ENCODE results near the gene NOC3L. TPM values are rescaled to one million over a fixed set of nuclear protein-coding genes. Genes with fewer than 3 reads are reported as not detected.

NOC3L gene
- total RNA-seq, 1 donor from 2014 or later = 27.9 TPM

DNA sequence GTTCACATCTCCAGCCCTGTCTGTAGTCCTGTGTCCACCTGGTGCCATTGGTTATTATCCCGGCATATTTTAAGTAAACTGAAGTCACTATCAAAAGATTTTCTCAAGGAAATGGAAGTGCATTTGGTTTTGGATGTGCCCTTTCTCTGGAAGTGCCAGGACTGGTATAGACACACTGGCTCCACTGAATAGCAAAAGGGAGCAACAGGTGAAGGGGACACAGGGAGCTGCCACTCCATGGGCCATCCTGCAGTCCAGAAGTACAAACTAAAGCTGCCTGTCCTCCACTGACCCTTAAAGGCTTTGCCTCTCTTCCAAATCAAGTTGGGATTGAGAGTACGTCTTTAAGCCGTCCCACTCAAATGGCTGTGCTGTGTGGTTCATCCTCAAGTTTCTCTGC, 62.7 kb downstream of the NOC3L start:
- DNase-seq (ENCODE audit: low spot score) = no peak

DNA sequence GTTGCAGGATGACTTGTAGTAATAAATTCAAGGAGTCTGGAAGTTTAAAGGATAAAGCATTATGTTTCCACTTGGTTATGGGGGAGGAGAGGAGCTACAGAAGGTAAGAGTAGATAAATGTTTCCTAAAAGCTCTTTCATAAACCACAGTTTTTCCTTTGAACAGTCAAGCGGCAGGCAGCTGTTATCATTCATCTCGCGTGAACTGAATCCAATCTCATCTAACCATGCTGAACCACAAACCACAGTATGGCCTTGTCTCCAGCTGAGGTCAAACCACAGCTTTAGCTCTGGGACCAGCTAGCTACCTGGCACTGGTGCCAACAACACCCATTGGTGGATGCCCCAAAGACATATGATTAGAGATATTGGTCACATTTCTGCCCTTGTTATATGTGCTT, 63.3 kb downstream of the NOC3L start:
- DNase-seq (ENCODE audit: low spot score) = no peak

DNA sequence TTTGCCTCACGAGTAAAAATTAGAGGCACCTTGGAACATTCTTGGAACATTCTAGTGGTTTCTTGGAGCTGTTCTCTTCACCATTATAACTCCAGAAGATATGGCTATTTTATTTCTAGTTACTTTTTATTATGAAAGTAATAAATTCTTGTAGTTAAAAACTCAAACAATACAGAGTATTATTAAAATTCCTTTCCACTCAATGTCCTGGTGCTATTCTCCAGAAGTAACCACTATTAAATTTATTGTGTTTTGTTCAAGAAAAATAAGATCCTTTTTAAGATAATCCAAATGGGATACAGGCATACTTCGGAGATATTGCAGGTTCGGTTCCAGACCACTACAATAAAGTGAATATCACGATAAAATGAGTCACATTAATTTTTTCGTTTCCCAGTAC, 68.6 kb downstream of the NOC3L start:
- no peak for DNase-seq (ENCODE audit: low spot score)

DNA sequence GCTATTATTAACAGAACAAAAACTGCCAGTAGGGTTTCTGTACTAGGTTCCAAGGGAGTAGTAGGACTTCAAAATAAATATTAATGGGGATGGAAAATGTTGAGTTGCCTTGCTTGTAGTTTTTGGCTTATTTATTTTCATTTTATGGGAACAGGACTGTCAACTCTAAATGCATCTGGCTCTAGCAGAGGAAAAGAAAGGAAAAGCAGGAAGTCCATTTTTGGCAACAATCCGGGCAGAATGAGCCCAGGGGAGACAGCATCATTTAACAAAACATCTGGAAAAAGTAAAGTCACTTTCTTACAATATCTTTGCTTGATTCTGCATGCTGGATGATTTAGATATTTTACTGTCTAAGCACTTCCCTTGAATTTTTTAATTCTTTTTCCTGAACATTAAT, 69.4 kb downstream of the NOC3L start:
- no peak for DNase-seq (ENCODE audit: low spot score)

DNA sequence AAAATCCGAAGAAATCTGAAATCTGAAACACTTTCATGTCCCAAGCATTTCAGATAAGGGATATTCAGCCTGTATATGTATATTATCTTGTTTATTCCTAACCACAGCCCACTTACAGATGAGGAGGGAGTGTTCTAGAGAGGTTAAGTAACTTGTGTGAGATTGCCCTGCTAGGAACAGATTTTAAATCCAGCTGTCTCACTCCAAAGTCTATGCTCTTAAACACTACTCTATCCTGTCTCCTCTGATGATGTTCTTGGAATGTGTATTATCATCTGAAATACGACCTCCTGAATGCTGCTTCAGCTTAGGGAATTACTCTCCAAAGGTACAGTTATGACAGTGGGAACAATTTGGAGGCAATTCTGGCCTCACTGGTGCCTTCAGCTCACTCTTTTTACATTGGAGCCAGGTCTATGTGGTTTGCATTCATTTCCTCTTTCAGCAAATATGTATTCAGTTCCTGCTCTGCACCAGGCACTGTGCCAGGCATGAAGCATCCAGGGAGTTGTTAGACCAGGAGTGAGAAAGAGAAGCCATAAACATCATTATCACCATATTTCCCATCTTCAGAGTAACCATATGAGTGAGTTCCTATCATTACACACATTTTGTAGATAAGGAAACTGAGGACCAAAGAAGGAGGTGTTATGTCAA, 70.2 kb downstream of the NOC3L start:
- no peak for DNase-seq (ENCODE audit: low spot score)

DNA sequence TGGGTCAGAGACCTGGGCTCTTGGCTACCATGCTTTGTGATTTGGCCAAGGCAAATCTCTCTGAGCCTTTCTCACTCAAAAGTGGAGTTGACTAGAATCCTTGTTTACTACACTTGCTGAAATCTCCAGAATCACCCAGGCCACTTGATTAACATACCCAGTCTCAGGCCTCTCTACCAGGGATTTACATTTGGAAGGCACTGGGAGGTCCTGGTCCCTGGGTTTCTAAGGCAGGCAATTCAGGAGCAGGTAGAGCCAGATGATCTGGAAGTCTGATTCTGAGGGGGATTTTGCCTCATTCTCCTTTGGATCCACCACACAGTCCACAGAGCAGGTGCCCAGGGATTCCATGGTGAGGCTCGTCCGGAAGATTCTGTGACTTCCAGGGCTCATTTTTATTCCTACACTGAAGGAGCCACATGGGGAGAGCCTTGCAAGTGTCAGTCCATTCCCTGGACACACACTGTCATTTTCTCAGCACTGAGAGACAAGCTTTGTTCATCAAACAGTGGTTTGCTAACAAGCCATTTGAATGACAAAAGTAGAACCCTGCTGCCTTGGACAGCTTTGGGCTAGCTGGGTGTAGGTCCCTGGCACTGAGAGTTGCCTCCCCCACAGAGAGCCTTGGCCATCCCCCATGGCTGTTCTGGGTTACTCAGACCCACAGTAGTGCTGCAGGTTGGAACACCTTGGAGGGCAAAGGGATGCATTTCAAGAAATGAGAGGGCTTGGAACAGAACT, 74.2 kb downstream of the NOC3L start:
- no peak for DNase-seq (ENCODE audit: low spot score)

DNA sequence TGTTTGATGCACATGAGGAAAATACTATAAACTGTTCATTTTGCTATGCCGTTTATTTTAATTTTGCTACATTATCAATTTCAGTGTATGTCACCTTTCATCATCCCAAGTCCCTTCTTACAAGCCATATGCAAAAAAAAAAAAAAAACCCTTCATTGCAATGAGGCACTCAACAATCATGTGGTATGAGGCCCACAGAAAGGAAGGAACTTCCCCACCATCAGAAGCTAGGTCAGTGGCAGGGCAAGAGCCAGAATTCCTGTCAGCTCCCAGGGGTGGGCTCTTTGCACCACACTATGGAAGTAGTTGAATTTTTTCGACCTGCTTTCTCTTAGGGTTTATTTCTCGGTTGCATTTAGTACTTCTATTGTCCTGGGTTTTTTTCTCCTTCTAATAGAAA, 75.4 kb downstream of the NOC3L start:
- no peak for DNase-seq (ENCODE audit: low spot score)

DNA sequence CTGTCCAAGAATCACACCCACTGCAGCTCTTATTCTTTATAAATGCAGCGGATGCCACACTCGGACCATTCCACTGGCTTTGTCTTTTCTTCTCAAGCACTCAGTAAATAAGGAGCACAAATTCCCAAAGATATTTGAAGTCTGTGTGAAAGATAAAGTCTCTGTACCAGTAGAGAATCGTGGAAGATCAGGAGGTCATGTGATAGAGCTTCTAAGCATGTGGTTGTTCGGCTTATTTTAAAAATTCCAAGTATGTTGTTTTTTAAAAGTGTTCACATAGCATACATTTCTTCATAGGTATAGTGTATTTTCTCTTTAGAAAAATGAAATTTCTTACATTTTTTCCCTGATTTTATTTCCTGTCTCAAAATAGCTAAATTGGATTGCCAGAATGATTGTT, 75.8 kb downstream of the NOC3L start:
- DNase-seq (ENCODE audit: low spot score) = no peak

DNA sequence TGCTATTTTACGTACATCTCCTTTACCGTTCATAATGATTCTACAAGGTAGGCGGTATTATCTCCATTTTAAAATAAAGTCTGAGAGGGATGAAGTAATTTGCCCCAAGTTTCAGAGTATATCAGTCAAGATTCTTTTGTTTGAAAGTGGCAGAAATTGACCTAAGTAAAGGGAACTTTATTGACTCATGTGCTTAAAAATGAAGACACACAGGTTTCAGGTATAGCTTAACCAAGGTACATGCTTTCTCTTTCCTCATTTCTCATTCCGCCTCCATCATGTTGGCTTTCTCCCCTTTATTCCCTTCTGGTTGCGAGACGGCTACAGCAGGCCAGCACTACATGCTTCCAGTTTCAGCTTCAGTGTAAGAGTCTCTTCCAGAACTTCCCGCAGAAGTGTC, 77.5 kb downstream of the NOC3L start:
- no peak for DNase-seq (ENCODE audit: low spot score)

Other genes with a start within 250 kb of the NOC3L start
- 11.9 TPM for gene TBC1D12, start 39.6 kb upstream of the NOC3L start, total RNA-seq
- 18.0 TPM for gene HELLS, start 182.8 kb upstream of the NOC3L start, total RNA-seq